ENCODE results near the gene ADAD2. TPM values are rescaled to one million over a fixed set of nuclear protein-coding genes. Genes with fewer than 3 reads are reported as not detected.

The ADAD2 gene
- polyA plus RNA-seq, 1 experiment, result not detected

DNA sequence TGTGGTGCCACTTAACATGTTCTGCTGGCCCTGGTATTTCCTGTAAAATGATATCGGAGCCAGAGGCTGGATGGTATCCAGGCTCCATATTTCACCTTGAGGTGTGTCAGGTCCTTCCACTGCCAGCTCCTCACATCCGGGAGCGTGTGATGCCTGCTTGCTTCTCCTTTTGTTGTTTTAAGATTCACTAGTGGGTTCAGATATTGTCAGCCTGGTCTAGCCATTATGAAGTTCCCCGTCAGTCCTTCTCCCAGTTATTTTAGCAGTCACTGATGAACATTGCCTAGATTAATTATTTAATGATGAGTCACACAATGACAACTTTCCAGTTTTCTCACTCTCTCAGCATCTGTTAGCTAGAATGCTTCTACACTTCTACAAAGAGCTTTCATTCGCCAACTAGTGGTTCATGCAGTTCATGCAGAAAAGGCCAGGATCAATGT, 34.6 kb upstream of the ADAD2 start:
- POLR2A ChIA-PET, result no interaction called here
- Histone ChIP-seq H3K27me3 (ENCODE audit: control insufficient read depth, insufficient read depth, low read length) (peaks cover 6% of the 10 kb centered on the region), H3K4me3 (ENCODE audit: low read depth, low read length) (no peak overlapping the region), H3K36me3 (ENCODE audit: control insufficient read depth, insufficient read depth, low read length) (no peaks in the 10 kb centered on the region)
- no peak for DNase-seq (ENCODE audit: low read depth)
- CTCF ChIA-PET, result interaction anchor here (0.9 to 1.6 kb wide), 6 partner anchors 9 to 152 kb away, joined by 3 to 6 read pairs (median 4); partner anchors contain the start of genes DNAAF1, HSDL1 and TAF1C
- TF ChIP-seq, protein P1, sequence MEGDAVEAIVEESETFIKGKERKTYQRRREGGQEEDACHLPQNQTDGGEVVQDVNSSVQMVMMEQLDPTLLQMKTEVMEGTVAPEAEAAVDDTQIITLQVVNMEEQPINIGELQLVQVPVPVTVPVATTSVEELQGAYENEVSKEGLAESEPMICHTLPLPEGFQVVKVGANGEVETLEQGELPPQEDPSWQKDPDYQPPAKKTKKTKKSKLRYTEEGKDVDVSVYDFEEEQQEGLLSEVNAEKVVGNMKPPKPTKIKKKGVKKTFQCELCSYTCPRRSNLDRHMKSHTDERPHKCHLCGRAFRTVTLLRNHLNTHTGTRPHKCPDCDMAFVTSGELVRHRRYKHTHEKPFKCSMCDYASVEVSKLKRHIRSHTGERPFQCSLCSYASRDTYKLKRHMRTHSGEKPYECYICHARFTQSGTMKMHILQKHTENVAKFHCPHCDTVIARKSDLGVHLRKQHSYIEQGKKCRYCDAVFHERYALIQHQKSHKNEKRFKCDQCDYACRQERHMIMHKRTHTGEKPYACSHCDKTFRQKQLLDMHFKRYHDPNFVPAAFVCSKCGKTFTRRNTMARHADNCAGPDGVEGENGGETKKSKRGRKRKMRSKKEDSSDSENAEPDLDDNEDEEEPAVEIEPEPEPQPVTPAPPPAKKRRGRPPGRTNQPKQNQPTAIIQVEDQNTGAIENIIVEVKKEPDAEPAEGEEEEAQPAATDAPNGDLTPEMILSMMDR (IDR thresholded peaks at IDR 0.05; ENCODE audit: insufficient read depth, low read depth, low read length), result no peak

DNA sequence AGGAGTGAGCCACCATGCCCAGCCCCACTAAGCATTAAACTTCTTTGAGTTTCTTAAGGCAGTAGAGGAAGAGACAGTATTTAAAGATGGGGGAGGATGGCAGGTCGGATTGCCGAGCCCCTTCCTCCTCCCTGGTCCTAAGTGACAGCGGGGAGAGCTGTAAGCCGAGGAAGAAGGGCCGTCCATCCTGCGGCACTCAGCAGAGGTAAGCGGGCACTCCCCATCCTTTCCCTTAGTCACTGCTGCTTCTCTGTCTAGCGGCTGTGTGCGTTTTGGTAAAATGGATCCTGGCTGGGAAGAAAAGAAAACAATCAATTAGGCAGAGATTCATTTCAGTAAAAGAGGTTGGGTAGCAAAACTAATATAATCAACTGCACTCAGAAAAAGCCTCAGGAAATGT, 31.9 kb upstream of the ADAD2 start:
- POLR2A ChIA-PET, result no interaction called here
- TF ChIP-seq, protein P1 (IDR thresholded peaks at IDR 0.05; ENCODE audit: insufficient read depth, low read depth, low read length), result no peak
- CTCF ChIA-PET, result no interaction called here
- Histone ChIP-seq H3K27me3 (ENCODE audit: control insufficient read depth, insufficient read depth, low read length) (peaks cover 6% of the 10 kb centered on the region), H3K36me3 (ENCODE audit: control insufficient read depth, insufficient read depth, low read length) (no peaks in the 10 kb centered on the region), H3K4me3 (ENCODE audit: low read depth, low read length) (no peak overlapping the region)
- no peak for DNase-seq (ENCODE audit: low read depth)

DNA sequence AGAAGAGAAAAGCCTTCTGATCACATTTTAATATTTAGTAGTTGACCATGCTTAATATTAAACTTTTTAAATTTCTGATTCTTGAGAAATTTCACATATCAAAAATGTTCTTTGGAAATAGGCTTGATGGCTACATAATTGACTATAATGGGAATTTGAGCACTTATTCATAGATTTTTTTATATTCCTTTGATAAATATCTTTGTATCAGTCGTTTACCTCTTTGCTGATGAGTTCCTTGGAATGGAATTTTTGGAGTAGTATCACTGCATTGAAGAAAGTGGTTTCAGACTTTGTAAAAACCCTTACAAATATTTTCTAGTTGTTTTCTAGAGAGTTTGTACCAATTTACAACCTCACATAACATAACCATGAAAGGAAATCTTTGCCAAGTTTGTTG, 31.2 kb upstream of the ADAD2 start:
- Histone ChIP-seq H3K4me3 (ENCODE audit: low read depth, low read length) (no peak overlapping the region), H3K27me3 (ENCODE audit: control insufficient read depth, insufficient read depth, low read length) (peaks cover 8% of the 10 kb centered on the region), H3K36me3 (ENCODE audit: control insufficient read depth, insufficient read depth, low read length) (no peaks in the 10 kb centered on the region)
- ChIA-PET POLR2A (no interaction called here), CTCF (interaction anchor here (0.6 kb wide), 1 partner anchor 90 kb away, joined by 3 read pairs; no protein-coding TSS in a partner anchor)
- TF ChIP-seq, protein P1 (IDR thresholded peaks at IDR 0.05; ENCODE audit: insufficient read depth, low read depth, low read length), result no peak
- no peak for DNase-seq (ENCODE audit: low read depth)

DNA sequence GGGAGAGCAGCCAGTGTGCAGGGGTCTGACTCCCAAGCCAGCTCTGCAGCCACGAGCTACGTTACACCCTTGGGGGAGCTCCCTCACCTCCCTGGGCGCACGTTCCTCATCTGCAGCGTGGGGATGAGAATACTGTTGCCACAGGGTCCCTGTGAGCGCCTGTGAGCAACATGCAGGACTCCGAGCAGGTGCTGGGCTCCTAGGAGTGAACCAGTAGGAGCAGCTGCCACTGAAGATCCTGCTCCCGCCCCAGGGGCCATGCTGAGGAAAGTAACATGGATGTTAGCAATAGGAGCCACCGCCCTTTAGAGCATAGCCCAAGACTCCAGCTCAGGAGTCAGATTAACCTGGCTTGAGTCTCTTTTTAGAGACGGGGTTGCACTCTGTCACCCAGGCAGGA, 29.9 kb upstream of the ADAD2 start:
- Histone ChIP-seq H3K4me3 (ENCODE audit: low read depth, low read length) (no peak overlapping the region), H3K27me3 (ENCODE audit: control insufficient read depth, insufficient read depth, low read length) (peaks cover 10% of the 10 kb centered on the region), H3K36me3 (ENCODE audit: control insufficient read depth, insufficient read depth, low read length) (no peaks in the 10 kb centered on the region)
- TF ChIP-seq, protein P1 (IDR thresholded peaks at IDR 0.05; ENCODE audit: insufficient read depth, low read depth, low read length), result no peak
- POLR2A ChIA-PET, result no interaction called here
- CTCF ChIA-PET, result interaction anchor here (1.1 to 1.4 kb wide), 2 partner anchors 26 to 77 kb away, joined by 4 to 5 read pairs; partner anchors contain the start of gene TAF1C
- no peak for DNase-seq (ENCODE audit: low read depth)

DNA sequence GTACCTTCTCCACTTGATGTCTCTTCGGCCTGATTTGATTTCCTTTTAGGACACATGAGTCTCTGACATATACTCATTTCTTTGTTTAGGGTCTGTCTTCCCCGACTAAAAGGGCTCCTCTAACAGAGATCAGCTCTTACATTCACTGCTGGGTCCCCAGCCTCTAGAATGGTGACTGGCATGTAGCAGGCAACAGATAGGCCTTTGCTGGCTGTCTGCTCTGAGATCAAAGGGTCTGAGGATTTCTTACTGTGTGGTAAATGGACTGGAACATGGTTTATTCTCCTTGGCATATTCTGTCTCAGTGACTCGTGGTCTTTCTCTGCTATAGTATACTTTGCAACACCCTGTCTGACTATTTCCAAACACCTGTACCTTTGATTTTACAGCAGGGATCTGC, 29.2 kb upstream of the ADAD2 start:
- Histone ChIP-seq H3K27me3 (ENCODE audit: control insufficient read depth, insufficient read depth, low read length) (peaks cover 10% of the 10 kb centered on the region), H3K36me3 (ENCODE audit: control insufficient read depth, insufficient read depth, low read length) (no peaks in the 10 kb centered on the region), H3K4me3 (ENCODE audit: low read depth, low read length) (no peak overlapping the region)
- POLR2A ChIA-PET, result no interaction called here
- DNase-seq (ENCODE audit: low read depth), result no peak
- TF ChIP-seq, protein P1 (IDR thresholded peaks at IDR 0.05; ENCODE audit: insufficient read depth, low read depth, low read length), result no peak
- CTCF ChIA-PET, result interaction anchor here (1.4 kb wide), 1 partner anchor 25 kb away, joined by 5 read pairs; the partner anchor contains the start of gene TAF1C
